Mesendoderm (in vitro differentiated cells): ENCODE measurements around the gene UBE2Q2.

Source experiments
- DNase-seq: peaks from one replicate; pipeline ENCODE4 v3.0.0; 2013
- H2AK5ac ChIP-seq: 2 replicates; pipeline ENCODE4 v1.6.1; 2013; ENCODE audit warnings: low read length, inconsistent platforms
- H2BK120ac ChIP-seq: 2 replicates; pipeline ENCODE4 v1.6.1; 2013; ENCODE audit warnings: low read depth, mild to moderate bottlenecking, low read length, moderate library complexity, mixed read lengths
- H2BK15ac ChIP-seq: replicated peaks from 2 replicates; pipeline ENCODE4 v1.6.1; 2013; ENCODE audit warnings: low read depth, mild to moderate bottlenecking, moderate library complexity
- H2BK5ac ChIP-seq: 2 replicates; pipeline ENCODE4 v1.6.1; 2013; ENCODE audit warnings: low read length, inconsistent platforms
- H3K18ac ChIP-seq: 2 replicates; pipeline ENCODE4 v1.6.1; 2013; ENCODE audit warnings: mild to moderate bottlenecking, low read length, mixed read lengths
- H3K23ac ChIP-seq: one replicate; pipeline ENCODE4 v1.6.1; 2013; ENCODE audit warnings: low read length
- H3K27ac ChIP-seq: 2 replicates; pipeline ENCODE4 v1.5.1; 2013; ENCODE audit warnings: low read depth, mild to moderate bottlenecking, inconsistent platforms, low read length, moderate library complexity
- H3K27me3 ChIP-seq: 2 replicates; pipeline ENCODE4 v1.6.1; 2013; ENCODE audit warnings: low read length, control low read depth, mild to moderate bottlenecking, inconsistent platforms; ENCODE audit not compliant: insufficient read depth, poor library complexity
- H3K36me3 ChIP-seq: 2 replicates; pipeline ENCODE4 v1.6.1; 2013; ENCODE audit warnings: low read length, inconsistent platforms; ENCODE audit not compliant: control insufficient read depth, insufficient read depth
- H3K4ac ChIP-seq: one replicate; pipeline ENCODE4 v1.6.1; 2013; ENCODE audit warnings: low read depth, mild to moderate bottlenecking, low read length, moderate library complexity
- H3K4me1 ChIP-seq: 2 replicates; pipeline ENCODE4 v1.6.1; 2013; ENCODE audit warnings: low read depth, low read length, inconsistent platforms; ENCODE audit not compliant: control insufficient read depth
- H3K4me2 ChIP-seq: 2 replicates; pipeline ENCODE4 v1.6.1; 2013; ENCODE audit warnings: low read length
- H3K4me3 ChIP-seq: 2 replicates; pipeline ENCODE4 v1.5.1; 2013; ENCODE audit warnings: mild to moderate bottlenecking, low read length
- H3K56ac ChIP-seq: one replicate; pipeline ENCODE4 v1.6.1; 2013; ENCODE audit warnings: low read length
- H3K79me1 ChIP-seq: 2 replicates; pipeline ENCODE4 v1.6.1; 2013; ENCODE audit warnings: low read length, inconsistent platforms
- H3K79me2 ChIP-seq: 2 replicates; pipeline ENCODE4 v1.6.1; 2013; ENCODE audit warnings: mild to moderate bottlenecking, low read length; ENCODE audit not compliant: control insufficient read depth, insufficient read depth
- H3K9ac ChIP-seq: 2 replicates; pipeline ENCODE4 v1.6.1; 2013; ENCODE audit warnings: low read length, inconsistent platforms
- H4K5ac ChIP-seq: one replicate; pipeline ENCODE4 v1.6.1; 2013; ENCODE audit warnings: low read length
- H4K8ac ChIP-seq: one replicate; pipeline ENCODE4 v1.6.1; 2013; ENCODE audit warnings: low read depth, mild to moderate bottlenecking, control low read depth, low read length, moderate library complexity
- WGBS: extraction: QIAGEN DNeasy Blood & Tissue Kit; methylation state at CpG from one replicate; pipeline ENCODE4 v1.1.7; 2013; ENCODE audit warnings: low lambda C conversion rate, missing lambda C conversion rate; ENCODE audit not compliant: insufficient coverage; ENCODE audit errors: extremely low coverage; 5-methylcytosine and 5-hydroxymethylcytosine counted together

UBE2Q2 gene

GRCh38 chr15:75928680-75929608, 85.7 kb downstream of the UBE2Q2 start:
- Histone ChIP-seq H3K18ac (no peak overlapping the region), H2BK15ac (no peak overlapping the region), H3K27me3 (no peaks in the 10 kb centered on the region), H3K27ac (no peak overlapping the region), H3K79me2 (peaks cover 2% of the 10 kb centered on the region), H3K23ac (no peak overlapping the region), H3K9ac (no peak overlapping the region), H3K4me3 (no peak overlapping the region), H4K5ac (no peak overlapping the region), H3K36me3 (no peaks in the 10 kb centered on the region), H3K4me2 (no peak overlapping the region), H3K56ac (no peak overlapping the region), H2BK5ac (no peak overlapping the region), H2BK120ac (no peak overlapping the region), H3K79me1 (peaks cover 3% of the 10 kb centered on the region), H3K4ac (no peak overlapping the region), H2AK5ac (no peak overlapping the region), H3K4me1 (peaks cover 19% of the 10 kb centered on the region), H4K8ac (no peak overlapping the region)
- peak; percentile 76 for DNase-seq
- WGBS: no CpG with 5 or more reads among the region's 9 CpGs

DNA sequence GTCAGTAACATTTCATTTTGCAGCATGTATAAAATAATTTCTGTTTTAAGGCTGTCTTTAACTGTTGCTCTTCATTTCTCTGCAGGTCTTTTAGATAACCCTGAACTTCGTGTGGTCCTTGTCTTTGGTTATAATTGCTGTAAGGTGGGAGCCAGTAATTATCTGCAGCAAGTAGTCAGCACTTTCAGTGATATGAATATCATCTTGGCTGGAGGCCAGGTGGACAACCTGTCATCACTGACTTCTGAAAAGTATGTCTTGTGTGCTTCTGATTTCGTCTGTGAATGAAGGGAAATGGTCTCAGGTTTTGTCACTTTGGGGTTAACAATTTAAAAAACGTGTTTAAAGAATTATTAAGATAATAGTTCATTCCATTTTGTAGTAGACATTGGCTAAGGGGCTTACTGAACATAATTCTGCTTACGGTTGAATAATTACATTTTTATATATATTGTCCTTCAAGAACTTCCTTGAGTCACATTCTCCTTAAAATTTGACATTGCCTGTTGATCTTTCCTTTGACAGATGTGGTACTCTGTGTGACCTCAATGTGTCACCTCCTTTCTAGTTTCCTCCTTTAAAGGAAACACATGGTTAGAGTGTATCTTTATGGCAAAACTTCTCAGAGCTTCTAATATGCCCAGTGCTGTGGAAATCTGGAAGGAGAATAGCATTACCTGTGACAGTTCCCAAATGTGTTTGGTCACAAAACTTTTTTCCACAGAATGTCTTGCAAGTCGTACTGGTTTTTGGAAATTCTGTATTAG, 86.7 kb downstream of the UBE2Q2 start:
- Histone ChIP-seq H3K4me1 (peaks cover 17% of the 10 kb centered on the region), H3K79me2 (no peaks in the 10 kb centered on the region), H2AK5ac (no peak overlapping the region), H2BK5ac (no peak overlapping the region), H2BK15ac (no peak overlapping the region), H3K4ac (no peak overlapping the region), H3K36me3 (peaks cover 2% of the 10 kb centered on the region), H3K4me2 (no peak overlapping the region), H3K18ac (no peak overlapping the region), H3K9ac (no peak overlapping the region), H3K56ac (no peak overlapping the region), H3K23ac (no peak overlapping the region), H4K5ac (no peak overlapping the region), H2BK120ac (no peak overlapping the region), H3K4me3 (no peak overlapping the region), H3K27me3 (no peaks in the 10 kb centered on the region), H3K79me1 (no peaks in the 10 kb centered on the region), H3K27ac (no peak overlapping the region), H4K8ac (no peak overlapping the region)
- no peak for DNase-seq
- WGBS: 100% methylated on average over 1 of the region's 5 CpGs

GRCh38 chr15:75930866-75931265, 87.6 kb downstream of the UBE2Q2 start:
- no peak overlapping the region for H3K4me2 ChIP-seq
- no peak overlapping the region for H3K18ac ChIP-seq
- H2BK120ac ChIP-seq: no peak overlapping the region
- H3K27ac ChIP-seq: no peak overlapping the region
- H3K56ac ChIP-seq: no peak overlapping the region
- H3K4ac ChIP-seq: no peak overlapping the region
- no peak overlapping the region for H3K9ac ChIP-seq
- no peak overlapping the region for H2BK15ac ChIP-seq
- no peak overlapping the region for H3K23ac ChIP-seq
- H3K4me1 ChIP-seq: peaks cover 12% of the 10 kb centered on the region
- H3K4me3 ChIP-seq: no peak overlapping the region
- no peaks in the 10 kb centered on the region for H3K27me3 ChIP-seq
- no CpG with 5 or more reads among the region's 2 CpGs for WGBS
- DNase-seq: no peak
- H2BK5ac ChIP-seq: no peak overlapping the region
- H4K5ac ChIP-seq: no peak overlapping the region
- H3K79me1 ChIP-seq: no peaks in the 10 kb centered on the region
- H2AK5ac ChIP-seq: no peak overlapping the region
- no peak overlapping the region for H4K8ac ChIP-seq
- peaks cover 2% of the 10 kb centered on the region for H3K36me3 ChIP-seq
- H3K79me2 ChIP-seq: no peaks in the 10 kb centered on the region

DNA sequence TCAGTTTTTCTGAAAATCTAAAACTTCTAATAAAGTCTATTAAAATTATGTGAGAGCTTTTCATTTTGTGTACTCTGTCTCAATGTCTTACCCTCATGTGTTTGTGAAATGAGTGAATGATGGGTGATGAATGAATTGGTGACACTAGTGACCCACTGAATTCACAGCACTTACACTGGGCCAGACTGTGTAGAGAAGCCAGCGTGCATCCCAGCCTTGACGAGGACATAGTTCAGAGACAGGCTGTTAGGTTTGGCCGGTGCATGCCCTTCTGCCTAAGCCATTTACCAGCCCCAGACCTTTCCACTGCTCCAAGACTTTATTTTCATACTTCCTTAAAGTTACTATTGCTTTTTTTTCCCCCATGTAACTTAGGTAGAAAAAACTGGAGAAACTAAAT, 99.2 kb downstream of the UBE2Q2 start:
- Histone ChIP-seq H3K4me3 (no peak overlapping the region), H3K9ac (no peak overlapping the region), H2BK5ac (no peak overlapping the region), H2AK5ac (no peak overlapping the region), H4K5ac (no peak overlapping the region), H2BK15ac (no peak overlapping the region), H3K56ac (no peak overlapping the region), H2BK120ac (no peak overlapping the region), H3K79me1 (no peaks in the 10 kb centered on the region), H3K23ac (no peak overlapping the region), H3K27me3 (no peaks in the 10 kb centered on the region), H3K27ac (no peak overlapping the region), H3K4ac (no peak overlapping the region), H3K4me2 (no peak overlapping the region), H3K18ac (no peak overlapping the region), H3K4me1 (no peaks in the 10 kb centered on the region), H4K8ac (no peak overlapping the region), H3K79me2 (no peaks in the 10 kb centered on the region), H3K36me3 (no peaks in the 10 kb centered on the region)
- WGBS: no CpG with 5 or more reads among the region's 3 CpGs
- no peak for DNase-seq

GRCh38 chr15:75943246-75943645, 100.0 kb downstream of the UBE2Q2 start:
- no peak overlapping the region for H3K4ac ChIP-seq
- no peaks in the 10 kb centered on the region for H3K4me1 ChIP-seq
- H2BK120ac ChIP-seq: no peak overlapping the region
- no peak overlapping the region for H2AK5ac ChIP-seq
- no peaks in the 10 kb centered on the region for H3K79me2 ChIP-seq
- WGBS: no CpG with 5 or more reads among the region's 5 CpGs
- H2BK15ac ChIP-seq: no peak overlapping the region
- no peak overlapping the region for H2BK5ac ChIP-seq
- H3K56ac ChIP-seq: no peak overlapping the region
- DNase-seq: no peak
- H4K8ac ChIP-seq: no peak overlapping the region
- H3K18ac ChIP-seq: no peak overlapping the region
- no peaks in the 10 kb centered on the region for H3K27me3 ChIP-seq
- H3K9ac ChIP-seq: no peak overlapping the region
- no peak overlapping the region for H3K23ac ChIP-seq
- H3K36me3 ChIP-seq: no peaks in the 10 kb centered on the region
- no peak overlapping the region for H3K4me3 ChIP-seq
- H3K79me1 ChIP-seq: no peaks in the 10 kb centered on the region
- H4K5ac ChIP-seq: no peak overlapping the region
- H3K27ac ChIP-seq: no peak overlapping the region
- no peak overlapping the region for H3K4me2 ChIP-seq
